H9 (cell line): ENCODE measurements around the gene CELA2A. TPM values are rescaled to one million over a fixed set of nuclear protein-coding genes. Genes with fewer than 3 reads are reported as not detected.

Experiments used
- DNase-seq: peaks from one replicate; pipeline ENCODE4 v3.0.0-alpha.2; 2017
- H2AFZ ChIP-seq: one replicate; pipeline ENCODE4 v1.6.1; 2013; ENCODE audit warnings: mild to moderate bottlenecking, low read length, control low read depth, moderate library complexity
- H2AK5ac ChIP-seq: 2 replicates; pipeline ENCODE4 v1.6.1; 2013; ENCODE audit warnings: low read length, control low read depth, mixed read lengths; ENCODE audit not compliant: insufficient read length
- H2BK120ac ChIP-seq: one replicate; pipeline ENCODE4 v1.6.1; 2013; ENCODE audit warnings: low read depth, mild to moderate bottlenecking, low read length, control low read depth, inconsistent platforms; ENCODE audit not compliant: poor library complexity, severe bottlenecking
- H2BK12ac ChIP-seq: 2 replicates; pipeline ENCODE4 v1.6.1; 2013; ENCODE audit warnings: low read length, control low read depth, mixed read lengths, low read depth; ENCODE audit not compliant: insufficient read length
- H2BK15ac ChIP-seq: 2 replicates; pipeline ENCODE4 v1.6.1; 2013; ENCODE audit warnings: low read depth, low read length, control low read depth
- H2BK20ac ChIP-seq: one replicate; pipeline ENCODE4 v1.6.1; 2013; ENCODE audit warnings: low read depth, mild to moderate bottlenecking, low read length, control low read depth, inconsistent platforms; ENCODE audit not compliant: poor library complexity, severe bottlenecking
- H2BK5ac ChIP-seq: 2 replicates; pipeline ENCODE4 v1.6.1; 2013; ENCODE audit warnings: low read length, control low read depth, mixed read lengths; ENCODE audit not compliant: insufficient read length
- H3K14ac ChIP-seq: 2 replicates; pipeline ENCODE4 v1.6.1; 2013; ENCODE audit warnings: low read length, control low read depth; ENCODE audit not compliant: insufficient read depth
- H3K18ac ChIP-seq: 2 replicates; pipeline ENCODE4 v1.6.1; 2013; ENCODE audit warnings: low read depth, mild to moderate bottlenecking, mixed read lengths, low read length, control low read depth; ENCODE audit not compliant: insufficient read length
- H3K23ac ChIP-seq: 2 replicates; pipeline ENCODE4 v1.6.1; 2013; ENCODE audit warnings: low read length, control low read depth, mixed read lengths, low read depth; ENCODE audit not compliant: insufficient read length
- H3K23me2 ChIP-seq: 2 replicates; pipeline ENCODE4 v1.6.1; 2013; ENCODE audit warnings: low read depth, mild to moderate bottlenecking, mixed read lengths, low read length, control low read depth; ENCODE audit not compliant: insufficient read length, poor library complexity, severe bottlenecking
- H3K27ac ChIP-seq: 2 replicates; pipeline ENCODE4 v1.5.1; 2013; ENCODE audit warnings: low read length, control low read depth, mixed read lengths, low read depth; ENCODE audit not compliant: insufficient read length
- H3K27me3 ChIP-seq: 2 replicates; pipeline ENCODE4 v1.6.1; 2013; ENCODE audit warnings: low read length, control low read depth, inconsistent platforms; ENCODE audit not compliant: insufficient read depth
- H3K4ac ChIP-seq: 2 replicates; pipeline ENCODE4 v1.6.1; 2013; ENCODE audit warnings: low read depth, mild to moderate bottlenecking, control low read depth, inconsistent platforms, low read length, moderate library complexity
- H3K4me1 ChIP-seq: 2 replicates; pipeline ENCODE4 v1.6.1; 2013; ENCODE audit warnings: low read length, control low read depth, inconsistent platforms; ENCODE audit not compliant: insufficient read depth
- H3K4me2 ChIP-seq: 2 replicates; pipeline ENCODE4 v1.6.1; 2013; ENCODE audit warnings: low read length, control low read depth, mixed read lengths; ENCODE audit not compliant: insufficient read length, insufficient read depth
- H3K56ac ChIP-seq: 2 replicates; pipeline ENCODE4 v1.6.1; 2013; ENCODE audit warnings: low read depth, mild to moderate bottlenecking, mixed read lengths, low read length, control low read depth; ENCODE audit not compliant: insufficient read length
- H3K79me1 ChIP-seq: 2 replicates; pipeline ENCODE4 v1.6.1; 2013; ENCODE audit warnings: low read depth, mild to moderate bottlenecking, moderate library complexity, low read length, control low read depth, inconsistent platforms; ENCODE audit not compliant: insufficient read depth, poor library complexity, severe bottlenecking
- H3K79me2 ChIP-seq: 2 replicates; pipeline ENCODE4 v1.6.1; 2013; ENCODE audit warnings: low read length, control low read depth, inconsistent platforms; ENCODE audit not compliant: insufficient read depth
- H3K9ac ChIP-seq: 2 replicates; pipeline ENCODE4 v1.6.1; 2013; ENCODE audit warnings: low read length, control low read depth, mixed read lengths; ENCODE audit not compliant: insufficient read length; ENCODE audit errors: extremely low read depth
- H3K9me3 ChIP-seq: one replicate; pipeline ENCODE4 v1.6.1; 2013; ENCODE audit warnings: low read depth, low read length, inconsistent platforms; ENCODE audit not compliant: control insufficient read depth
- H3T11ph ChIP-seq: one replicate; pipeline ENCODE4 v1.6.1; 2013; ENCODE audit warnings: mild to moderate bottlenecking, low read length, control low read depth, inconsistent platforms
- H4K20me1 ChIP-seq: one replicate; pipeline ENCODE4 v1.6.1; 2013; ENCODE audit not compliant: control insufficient read depth, insufficient read length, insufficient read depth
- H4K5ac ChIP-seq: 2 replicates; pipeline ENCODE4 v1.6.1; 2013; ENCODE audit warnings: low read depth, mild to moderate bottlenecking, mixed read lengths, low read length, control low read depth; ENCODE audit not compliant: insufficient read length
- H4K8ac ChIP-seq: replicated peaks from 2 replicates; pipeline ENCODE4 v1.6.1; 2013; ENCODE audit warnings: low read length, control low read depth, mixed read lengths, low read depth; ENCODE audit not compliant: insufficient read length
- H4K91ac ChIP-seq: 2 replicates; pipeline ENCODE4 v1.6.1; 2013; ENCODE audit warnings: low read depth, mild to moderate bottlenecking, moderate library complexity, mixed read lengths, low read length, control low read depth; ENCODE audit not compliant: insufficient read length
- H3K27ac Mint-ChIP-seq, 3 experiments: 2 replicates in 2 of 3; 3 replicates in 1 of 3; pipeline ENCODE4 v1.8.0; 2020 to 2021; ENCODE audit warnings: mixed read lengths in 3 of 3, mild to moderate bottlenecking in 1 of 3, moderate library complexity in 1 of 3
- H3K27me3 Mint-ChIP-seq: 2 replicates; pipeline ENCODE4 v1.8.0; 2021; ENCODE audit warnings: low read depth, mild to moderate bottlenecking, moderate library complexity, mixed read lengths
- H3K36me3 Mint-ChIP-seq, 3 experiments: 2 replicates in 2 of 3; 3 replicates in 1 of 3; pipeline ENCODE4 v1.8.0; 2020 to 2021; ENCODE audit warnings: low read depth in 3 of 3, mixed read lengths in 3 of 3; ENCODE audit not compliant: insufficient read depth in 1 of 3
- H3K4me1 Mint-ChIP-seq, 2 experiments: 2 replicates each; pipeline ENCODE4 v1.8.0; 2020; ENCODE audit warnings: mixed read lengths in 2 of 2
- H3K4me3 Mint-ChIP-seq, 2 experiments: 2 replicates in 1 of 2; 3 replicates in 1 of 2; pipeline ENCODE4 v1.8.0; 2020 to 2021; ENCODE audit warnings: mild to moderate bottlenecking in 2 of 2, mixed read lengths in 2 of 2, moderate library complexity in 1 of 2
- H3K9me3 Mint-ChIP-seq, 2 experiments: 2 replicates in 1 of 2; 3 replicates in 1 of 2; pipeline ENCODE4 v1.8.0; 2020; ENCODE audit warnings: mild to moderate bottlenecking in 2 of 2, mixed read lengths in 2 of 2, moderate library complexity in 1 of 2
- WGBS: extraction: QIAGEN DNeasy Blood & Tissue Kit; methylation state at CpG from one replicate; pipeline ENCODE4 v1.1.7; 2013; ENCODE audit warnings: missing lambda C conversion rate, low lambda C conversion rate, mixed read lengths; ENCODE audit not compliant: insufficient read length; ENCODE audit errors: extremely low coverage; 5-methylcytosine and 5-hydroxymethylcytosine counted together
- total RNA-seq: library from RNA; stranded (reverse); gene quantifications from 2 replicates; pipeline ENCODE4 v1.2.1, GENCODE V29; 2021
- TF ChIP-seq, protein P1 (sequence below): fragments of 200-600 bp; sonication (generic); conservative IDR thresholded peaks from 3 replicates; pipeline ENCODE4 v1.8.0; 2021; ENCODE audit warnings: antibody characterized with exemption, mild to moderate bottlenecking

CELA2A gene
- total RNA-seq, 1 experiment from 2014 or later, result not detected

DNA sequence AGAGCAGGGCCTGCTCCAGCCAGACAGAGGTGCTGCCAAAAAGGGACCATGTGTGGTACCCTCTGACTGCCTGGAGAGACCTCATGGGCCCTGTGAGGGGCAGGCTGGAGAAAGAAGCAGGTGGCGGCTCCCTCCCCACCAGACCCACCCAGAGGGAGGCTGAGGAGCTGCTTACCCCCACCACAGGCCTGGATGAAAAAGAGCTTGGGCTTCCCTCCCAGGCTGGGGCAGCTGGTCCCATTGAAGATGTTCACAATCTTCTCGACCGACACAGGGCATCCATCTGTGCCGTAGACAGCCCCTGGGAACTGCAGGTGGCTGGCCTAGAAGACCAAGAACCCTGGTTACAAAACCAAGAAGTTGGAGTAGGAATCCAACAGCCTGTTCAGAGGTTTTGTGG is 47.9 kb downstream of the CELA2A start:
- Mint-ChIP-seq H3K36me3 (peaks cover 2 to 38% (median 6%) of the 10 kb centered on the region in 3 experiments; a peak in 6 of 7 replicates), H3K27ac (no peak overlapping the region), H3K27me3 (no peaks in the 10 kb centered on the region), H3K4me1 (peaks cover 25 to 44% of the 10 kb centered on the region in 2 experiments), H3K9me3 (no peaks in the 10 kb centered on the region), H3K4me3 (no peak overlapping the region)
- Histone ChIP-seq H3K79me1 (no peaks in the 10 kb centered on the region), H3K4me1 (peaks cover 5% of the 10 kb centered on the region; the same call in 1 of the 2 replicates), H4K8ac (no peak overlapping the region), H3K23me2 (no peaks in the 10 kb centered on the region), H2BK5ac (no peak overlapping the region), H3K9ac (no peak overlapping the region), H3K56ac (no peak overlapping the region), H2AFZ (no peak overlapping the region), H3K14ac (no peak overlapping the region), H2BK15ac (no peak overlapping the region), H4K91ac (no peak overlapping the region), H2BK20ac (no peak overlapping the region), H4K5ac (no peak overlapping the region), H2AK5ac (no peak overlapping the region), H3K4ac (no peak overlapping the region), H3K18ac (no peak overlapping the region), H3K9me3 (no peaks in the 10 kb centered on the region), H3K23ac (no peak overlapping the region), H3K27me3 (no peaks in the 10 kb centered on the region), H3K27ac (no peak overlapping the region), H2BK120ac (no peak overlapping the region), H2BK12ac (no peak overlapping the region), H3K79me2 (no peaks in the 10 kb centered on the region), H4K20me1 (no peaks in the 10 kb centered on the region), H3T11ph (no peak overlapping the region), H3K4me2 (no peak overlapping the region)
- TF ChIP-seq, protein P1, sequence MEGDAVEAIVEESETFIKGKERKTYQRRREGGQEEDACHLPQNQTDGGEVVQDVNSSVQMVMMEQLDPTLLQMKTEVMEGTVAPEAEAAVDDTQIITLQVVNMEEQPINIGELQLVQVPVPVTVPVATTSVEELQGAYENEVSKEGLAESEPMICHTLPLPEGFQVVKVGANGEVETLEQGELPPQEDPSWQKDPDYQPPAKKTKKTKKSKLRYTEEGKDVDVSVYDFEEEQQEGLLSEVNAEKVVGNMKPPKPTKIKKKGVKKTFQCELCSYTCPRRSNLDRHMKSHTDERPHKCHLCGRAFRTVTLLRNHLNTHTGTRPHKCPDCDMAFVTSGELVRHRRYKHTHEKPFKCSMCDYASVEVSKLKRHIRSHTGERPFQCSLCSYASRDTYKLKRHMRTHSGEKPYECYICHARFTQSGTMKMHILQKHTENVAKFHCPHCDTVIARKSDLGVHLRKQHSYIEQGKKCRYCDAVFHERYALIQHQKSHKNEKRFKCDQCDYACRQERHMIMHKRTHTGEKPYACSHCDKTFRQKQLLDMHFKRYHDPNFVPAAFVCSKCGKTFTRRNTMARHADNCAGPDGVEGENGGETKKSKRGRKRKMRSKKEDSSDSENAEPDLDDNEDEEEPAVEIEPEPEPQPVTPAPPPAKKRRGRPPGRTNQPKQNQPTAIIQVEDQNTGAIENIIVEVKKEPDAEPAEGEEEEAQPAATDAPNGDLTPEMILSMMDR, result no peak
- WGBS, result no CpG with 5 or more reads among the region's 4 CpGs
- DNase-seq, result no peak
